HepG2 (cell line): Measurements from ENCODE around the gene ZC3H18. TPM values are rescaled to one million over a fixed set of nuclear protein-coding genes. Genes with fewer than 3 reads are reported as not detected.

ENCODE experiments used
- FOXC1 ChIP-seq: sonication (generic); formaldehyde crosslinking; IDR thresholded peaks from 2 replicates; pipeline ENCODE4 v1.8.0; 2022; ENCODE audit warnings: mild to moderate bottlenecking, missing genetic modification reagents, borderline replicate concordance
- GABPB1 ChIP-seq: IDR thresholded peaks from 2 replicates; pipeline ENCODE4 v1.6.1; 2016; ENCODE audit warnings: mild to moderate bottlenecking, missing genetic modification reagents, moderate library complexity, missing compliant biosample characterization
- MXD1 ChIP-seq: sonication (generic); formaldehyde crosslinking; IDR thresholded peaks from 2 replicates; pipeline ENCODE4 v1.4.0; 2020; ENCODE audit warnings: mild to moderate bottlenecking, missing genetic modification reagents
- MXI1 ChIP-seq: IDR thresholded peaks from 3 replicates; pipeline ENCODE4 v1.6.1; 2012; ENCODE audit warnings: low read depth, low read length, inconsistent platforms, borderline replicate concordance
- WIZ ChIP-seq: sonication (generic); formaldehyde crosslinking; IDR thresholded peaks from 2 replicates; pipeline ENCODE4 v1.5.1; 2020; ENCODE audit warnings: mild to moderate bottlenecking, missing genetic modification reagents
- ZKSCAN5 ChIP-seq: sonication (generic); formaldehyde crosslinking; IDR thresholded peaks from 2 replicates; pipeline ENCODE4 v1.5.1; 2020; ENCODE audit warnings: mild to moderate bottlenecking, missing genetic modification reagents
- ZNF232 ChIP-seq: sonication (generic); formaldehyde crosslinking; IDR thresholded peaks from 2 replicates; pipeline ENCODE4 v1.4.0; 2020; ENCODE audit warnings: missing genetic modification reagents, borderline replicate concordance
- ZNF24 ChIP-seq: fragments of 450-650 bp; IDR thresholded peaks from 2 replicates; pipeline ENCODE4 v1.6.1; 2017; ENCODE audit warnings: antibody characterized with exemption, mild to moderate bottlenecking
- ZNF263 ChIP-seq: sonication (generic); formaldehyde crosslinking; IDR thresholded peaks from 2 replicates; pipeline ENCODE4 v1.4.0; 2020; ENCODE audit warnings: missing genetic modification reagents
- ZNF512B ChIP-seq: sonication (generic); formaldehyde crosslinking; IDR thresholded peaks from 2 replicates; pipeline ENCODE4 v1.5.1; 2020; ENCODE audit warnings: missing genetic modification reagents, mild to moderate bottlenecking, borderline replicate concordance
- ZNF619 ChIP-seq: sonication (generic); formaldehyde crosslinking; IDR thresholded peaks from 2 replicates; pipeline ENCODE4 v1.4.0; 2020; ENCODE audit warnings: mild to moderate bottlenecking, missing genetic modification reagents
- ZNF766 ChIP-seq: sonication (generic); formaldehyde crosslinking; IDR thresholded peaks from 2 replicates; pipeline ENCODE4 v1.5.0; 2020; ENCODE audit warnings: missing genetic modification reagents, borderline replicate concordance
- polyA plus RNA-seq, 8 experiments: library from polyadenylated mRNA; depleted of rRNA in 3 of 8; stranded (reverse) in 7 of 8; unstranded in 1 of 8; fragments of >200 nt; fragmentation: Illumina TruSeq in 4 of 8; extraction: Trizol in 4 of 8; gene quantifications; 2 replicates each; pipeline versions ENCODE4 v1.2.1 to v1.2.3, GENCODE V29; 2011 to 2016; ENCODE audit warnings: low read depth in 4 of 8, missing spikeins in 1 of 8, mixed read lengths in 1 of 8; ENCODE audit not compliant: insufficient read depth in 1 of 8
- total RNA-seq, 5 experiments: library from RNA; depleted of rRNA; stranded (reverse); fragments of >200 nt; fragmentation: Illumina TruSeq; extraction: Trizol; gene quantifications; 2 replicates each; pipeline ENCODE4 v1.2.3, GENCODE V29; 2016; ENCODE audit warnings: low read depth in 1 of 5
- TF ChIP-seq, protein P1 (sequence below): sonication (generic); formaldehyde crosslinking; IDR thresholded peaks from 2 replicates; pipeline ENCODE4 v1.4.0; 2020; ENCODE audit warnings: mild to moderate bottlenecking, missing genetic modification reagents
- TF ChIP-seq, protein P2 (sequence below): sonication (generic); formaldehyde crosslinking; IDR thresholded peaks from 2 replicates; pipeline ENCODE4 v1.5.0; 2020; ENCODE audit warnings: missing genetic modification reagents, mild to moderate bottlenecking, borderline replicate concordance
- TF ChIP-seq, protein P3 (sequence below): sonication (generic); formaldehyde crosslinking; IDR thresholded peaks from 2 replicates; pipeline ENCODE4 v1.8.1; 2022; ENCODE audit warnings: low read depth, mild to moderate bottlenecking, missing genetic modification reagents
- TF ChIP-seq, protein P4 (sequence below), 2 experiments: IDR thresholded peaks; 2 replicates each; pipeline ENCODE4 v1.6.1; 2011 to 2012; ENCODE audit warnings: low read length in 2 of 2, borderline replicate concordance in 1 of 2, low read depth in 1 of 2, mild to moderate bottlenecking in 1 of 2, moderate library complexity in 1 of 2

ZC3H18 gene
- total and polyA plus RNA-seq, 2 of the 13 experiments (the other 11 are each of a cell fraction or from before 2014, with no cell fraction given) = 11.2 to 27.4 TPM

DNA sequence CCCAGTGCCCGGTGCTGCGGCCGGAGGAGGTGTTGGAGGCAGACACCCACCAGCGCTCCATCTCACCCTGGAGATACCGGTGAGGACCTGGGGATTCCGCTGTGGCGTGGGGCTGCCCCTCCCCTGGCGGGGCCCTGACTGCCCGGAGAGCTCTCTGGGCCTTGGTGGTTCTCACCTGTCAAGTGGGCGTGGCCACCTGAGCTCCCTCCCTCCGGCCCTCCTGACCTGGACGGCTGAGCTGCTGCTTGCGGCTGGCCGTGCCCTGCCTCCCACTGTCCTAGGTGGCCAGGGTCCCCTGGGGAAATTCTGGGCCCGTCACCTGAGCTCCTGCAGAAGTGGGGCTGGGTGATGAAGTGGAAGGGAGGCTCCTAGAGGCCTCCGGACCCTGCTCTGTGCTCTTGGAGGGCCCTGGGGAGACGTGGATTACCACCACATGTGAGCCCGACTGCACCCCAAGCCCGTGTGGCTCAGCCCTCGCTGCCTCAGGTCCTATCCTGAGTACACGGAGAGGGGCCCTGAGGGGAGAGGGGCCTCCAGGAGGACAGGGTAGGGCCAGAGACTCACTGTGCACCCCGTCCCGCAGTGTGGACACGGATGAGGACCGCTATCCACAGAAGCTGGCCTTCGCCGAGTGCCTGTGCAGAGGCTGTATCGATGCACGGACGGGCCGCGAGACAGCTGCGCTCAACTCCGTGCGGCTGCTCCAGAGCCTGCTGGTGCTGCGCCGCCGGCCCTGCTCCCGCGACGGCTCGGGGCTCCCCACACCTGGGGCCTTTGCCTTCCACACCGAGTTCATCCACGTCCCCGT, 69.2 kb downstream of the ZC3H18 start (continued):
- TF ChIP-seq ZNF766 (CRISPR knock-in tag) (no peak), MXI1 (no peak), ZNF232 (no peak), ZNF263 (CRISPR knock-in tag) (no peak), GABPB1 (no peak), FOXC1 (peak; percentile 32; the same call in 1 of the 2 replicates), ZNF24 (no peak), ZNF512B (no peak), ZNF619 (CRISPR knock-in tag) (0 out of 2 replicates have a peak, but pooled peaks have one; percentile 36), MXD1 (no peak), WIZ (CRISPR knock-in tag) (no peak), ZKSCAN5 (CRISPR knock-in tag) (no peak)
- TF ChIP-seq, protein P1, sequence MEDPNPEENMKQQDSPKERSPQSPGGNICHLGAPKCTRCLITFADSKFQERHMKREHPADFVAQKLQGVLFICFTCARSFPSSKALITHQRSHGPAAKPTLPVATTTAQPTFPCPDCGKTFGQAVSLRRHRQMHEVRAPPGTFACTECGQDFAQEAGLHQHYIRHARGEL (CRISPR knock-in tag) = peak; percentile 20; the same call in 1 of the 2 replicates
- TF ChIP-seq, protein P2, sequence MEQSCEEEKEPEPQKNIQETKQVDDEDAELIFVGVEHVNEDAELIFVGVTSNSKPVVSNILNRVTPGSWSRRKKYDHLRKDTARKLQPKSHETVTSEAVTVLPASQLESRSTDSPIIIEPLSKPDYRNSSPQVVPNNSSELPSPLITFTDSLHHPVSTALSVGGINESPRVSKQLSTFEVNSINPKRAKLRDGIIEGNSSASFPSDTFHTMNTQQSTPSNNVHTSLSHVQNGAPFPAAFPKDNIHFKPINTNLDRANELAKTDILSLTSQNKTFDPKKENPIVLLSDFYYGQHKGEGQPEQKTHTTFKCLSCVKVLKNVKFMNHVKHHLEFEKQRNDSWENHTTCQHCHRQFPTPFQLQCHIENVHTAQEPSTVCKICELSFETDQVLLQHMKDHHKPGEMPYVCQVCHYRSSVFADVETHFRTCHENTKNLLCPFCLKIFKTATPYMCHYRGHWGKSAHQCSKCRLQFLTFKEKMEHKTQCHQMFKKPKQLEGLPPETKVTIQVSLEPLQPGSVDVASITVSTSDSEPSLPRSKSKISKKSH = peak; percentile 42; the same call in 1 of the 2 replicates
- TF ChIP-seq, protein P3, sequence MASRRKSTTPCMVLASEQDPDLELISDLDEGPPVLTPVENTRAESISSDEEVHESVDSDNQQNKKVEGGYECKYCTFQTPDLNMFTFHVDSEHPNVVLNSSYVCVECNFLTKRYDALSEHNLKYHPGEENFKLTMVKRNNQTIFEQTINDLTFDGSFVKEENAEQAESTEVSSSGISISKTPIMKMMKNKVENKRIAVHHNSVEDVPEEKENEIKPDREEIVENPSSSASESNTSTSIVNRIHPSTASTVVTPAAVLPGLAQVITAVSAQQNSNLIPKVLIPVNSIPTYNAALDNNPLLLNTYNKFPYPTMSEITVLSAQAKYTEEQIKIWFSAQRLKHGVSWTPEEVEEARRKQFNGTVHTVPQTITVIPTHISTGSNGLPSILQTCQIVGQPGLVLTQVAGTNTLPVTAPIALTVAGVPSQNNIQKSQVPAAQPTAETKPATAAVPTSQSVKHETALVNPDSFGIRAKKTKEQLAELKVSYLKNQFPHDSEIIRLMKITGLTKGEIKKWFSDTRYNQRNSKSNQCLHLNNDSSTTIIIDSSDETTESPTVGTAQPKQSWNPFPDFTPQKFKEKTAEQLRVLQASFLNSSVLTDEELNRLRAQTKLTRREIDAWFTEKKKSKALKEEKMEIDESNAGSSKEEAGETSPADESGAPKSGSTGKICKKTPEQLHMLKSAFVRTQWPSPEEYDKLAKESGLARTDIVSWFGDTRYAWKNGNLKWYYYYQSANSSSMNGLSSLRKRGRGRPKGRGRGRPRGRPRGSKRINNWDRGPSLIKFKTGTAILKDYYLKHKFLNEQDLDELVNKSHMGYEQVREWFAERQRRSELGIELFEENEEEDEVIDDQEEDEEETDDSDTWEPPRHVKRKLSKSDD (CRISPR knock-in tag) = peak; percentile 18; the same call in 1 of the 2 replicates
- TF ChIP-seq, protein P4, sequence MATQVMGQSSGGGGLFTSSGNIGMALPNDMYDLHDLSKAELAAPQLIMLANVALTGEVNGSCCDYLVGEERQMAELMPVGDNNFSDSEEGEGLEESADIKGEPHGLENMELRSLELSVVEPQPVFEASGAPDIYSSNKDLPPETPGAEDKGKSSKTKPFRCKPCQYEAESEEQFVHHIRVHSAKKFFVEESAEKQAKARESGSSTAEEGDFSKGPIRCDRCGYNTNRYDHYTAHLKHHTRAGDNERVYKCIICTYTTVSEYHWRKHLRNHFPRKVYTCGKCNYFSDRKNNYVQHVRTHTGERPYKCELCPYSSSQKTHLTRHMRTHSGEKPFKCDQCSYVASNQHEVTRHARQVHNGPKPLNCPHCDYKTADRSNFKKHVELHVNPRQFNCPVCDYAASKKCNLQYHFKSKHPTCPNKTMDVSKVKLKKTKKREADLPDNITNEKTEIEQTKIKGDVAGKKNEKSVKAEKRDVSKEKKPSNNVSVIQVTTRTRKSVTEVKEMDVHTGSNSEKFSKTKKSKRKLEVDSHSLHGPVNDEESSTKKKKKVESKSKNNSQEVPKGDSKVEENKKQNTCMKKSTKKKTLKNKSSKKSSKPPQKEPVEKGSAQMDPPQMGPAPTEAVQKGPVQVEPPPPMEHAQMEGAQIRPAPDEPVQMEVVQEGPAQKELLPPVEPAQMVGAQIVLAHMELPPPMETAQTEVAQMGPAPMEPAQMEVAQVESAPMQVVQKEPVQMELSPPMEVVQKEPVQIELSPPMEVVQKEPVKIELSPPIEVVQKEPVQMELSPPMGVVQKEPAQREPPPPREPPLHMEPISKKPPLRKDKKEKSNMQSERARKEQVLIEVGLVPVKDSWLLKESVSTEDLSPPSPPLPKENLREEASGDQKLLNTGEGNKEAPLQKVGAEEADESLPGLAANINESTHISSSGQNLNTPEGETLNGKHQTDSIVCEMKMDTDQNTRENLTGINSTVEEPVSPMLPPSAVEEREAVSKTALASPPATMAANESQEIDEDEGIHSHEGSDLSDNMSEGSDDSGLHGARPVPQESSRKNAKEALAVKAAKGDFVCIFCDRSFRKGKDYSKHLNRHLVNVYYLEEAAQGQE (IDR thresholded peaks at IDR 0.05; ENCODE audit: borderline replicate concordance in 1 of 2, low read depth in 1 of 2, low read length in 2 of 2) = no peak
